GM12878 (cell line): ENCODE results near the gene MFSD6. TPM values are rescaled to one million over a fixed set of nuclear protein-coding genes. Genes with fewer than 3 reads are reported as not detected.
"Not testable (repeated sequence)": the region's sequence is repeated elsewhere in the genome, so short reads cannot be mapped to it uniquely, and the experiment has no call there.

Experiments used
- ATAC-seq: fragments of 200-7000 bp; cut with Tn5 transposase; 3 replicates; pipeline ENCODE4 v1.9.1; 2020; ENCODE audit warnings: mild to moderate bottlenecking, moderate library complexity
- BruUV-seq: library from RNA; stranded (reverse); fragments of 400-500 nt; replicated peaks from 2 replicates; lab custom pipeline; 2021; lab: Mats Ljungman, UMichigan
- CTCF ChIA-PET: fragments of 300-600 bp; sonication (Branson Sonifier 250); formaldehyde crosslinking; extraction: SDS; loops from one replicate; lab custom pipeline; 2021; ENCODE audit warnings: inconsistent platforms; lab: Yijun Ruan, JAX
- POLR2A ChIA-PET: fragments of 350-600 bp; formaldehyde crosslinking; extraction: SDS; loops from one replicate; lab custom pipeline; 2021; ENCODE audit warnings: inconsistent platforms; lab: Charles Lee
- RAD21 ChIA-PET: fragments of 300-600 bp; sonication (Branson Sonifier 250); formaldehyde crosslinking; loops from one replicate; lab custom pipeline; 2023; ENCODE audit warnings: antibody characterized with exemption; ENCODE audit not compliant: unreplicated experiment; lab: Charles Lee
- SMC1A ChIA-PET: fragments of 300-600 bp; sonication (Branson Sonifier 250); formaldehyde crosslinking; loops from one replicate; lab custom pipeline; 2023; ENCODE audit not compliant: unreplicated experiment, uncharacterized antibody; lab: Charles Lee
- DNase-seq: peaks from one replicate; pipeline ENCODE4 v3.0.0-alpha.2; 2011; ENCODE audit warnings: low read depth, low spot score
- FAIRE-seq: peaks from 3 replicates; lab custom pipeline; 2011; peaks lifted over from hg19 to GRCh38; lab: Jason Lieb, UNC
- H2AFZ ChIP-seq: 2 replicates; pipeline ENCODE4 v1.6.0; 2011; ENCODE audit warnings: low read depth, low read length, control low read depth; ENCODE audit not compliant: control insufficient read depth
- H3K27ac ChIP-seq: 2 replicates; pipeline ENCODE4 v1.5.1; 2011; ENCODE audit warnings: control low read depth; ENCODE audit not compliant: control insufficient read depth, insufficient read depth
- H3K27me3 ChIP-seq, 2 experiments: replicated peaks in 1 of 2; 2 replicates each; pipeline versions ENCODE4 v1.6.0 to v1.6.1; 2011; ENCODE audit warnings: low read length in 1 of 2; ENCODE audit not compliant: control insufficient read depth in 2 of 2, insufficient read depth in 2 of 2
- H3K36me3 ChIP-seq, 2 experiments: 2 replicates each; pipeline ENCODE4 v1.5.1; 2011; ENCODE audit warnings: low read length in 1 of 2; ENCODE audit not compliant: control insufficient read depth in 2 of 2, insufficient read depth in 2 of 2
- H3K4me1 ChIP-seq: 2 replicates; pipeline ENCODE4 v1.6.1; 2011; ENCODE audit warnings: mild to moderate bottlenecking, low read length, moderate library complexity, mixed read lengths; ENCODE audit not compliant: control insufficient read depth, insufficient read depth
- H3K4me2 ChIP-seq: 2 replicates; pipeline ENCODE4 v1.6.0; 2011; ENCODE audit warnings: control low read depth; ENCODE audit not compliant: control insufficient read depth, insufficient read depth
- H3K4me3 ChIP-seq: fragments of 200-600 bp; sonication (generic); 2 replicates; pipeline ENCODE4 v1.5.1; 2016
- H3K79me2 ChIP-seq: 2 replicates; pipeline ENCODE4 v1.6.0; 2011; ENCODE audit warnings: low read length; ENCODE audit not compliant: control insufficient read depth, insufficient read depth
- H3K9ac ChIP-seq: 2 replicates; pipeline ENCODE4 v1.8.0; 2011; ENCODE audit warnings: low read length, control low read depth, mixed read lengths; ENCODE audit not compliant: control insufficient read depth, insufficient read depth
- H3K9me3 ChIP-seq: replicated peaks from 3 replicates; pipeline ENCODE4 v1.5.1; 2011; ENCODE audit warnings: mild to moderate bottlenecking, low read length; ENCODE audit not compliant: control insufficient read depth, insufficient read depth
- H4K20me1 ChIP-seq: 2 replicates; pipeline ENCODE4 v1.6.0; 2011; ENCODE audit not compliant: control insufficient read depth, insufficient read depth
- LARP7 ChIP-seq: fragments of 450-650 bp; IDR thresholded peaks from 2 replicates; pipeline ENCODE4 v1.6.1; 2017; ENCODE audit warnings: mild to moderate bottlenecking
- POU2F2 ChIP-seq: IDR thresholded peaks from 3 replicates; pipeline ENCODE4 v1.6.1; 2011; ENCODE audit warnings: low read depth, mild to moderate bottlenecking, low read length, borderline replicate concordance
- WGBS: methylation state at CpG from one replicate; pipeline ENCODE4 v1.1.6; 2016; ENCODE audit warnings: low lambda C conversion rate; ENCODE audit not compliant: insufficient replicate concordance, insufficient coverage; ENCODE audit errors: missing lambda C conversion rate; 5-methylcytosine and 5-hydroxymethylcytosine counted together
- in situ Hi-C: fragments of 300-500 bp; cut with MboI; formaldehyde crosslinking; loops from 9 replicates; pipeline ENCODE4 v1.14.3; 2018; ENCODE audit warnings: mixed read lengths
- intact Hi-C: fragments of 100-400 bp; cut with micrococcal nuclease; formaldehyde crosslinking; loops from one replicate; pipeline ENCODE4 v1.14.2; 2022; ENCODE audit not compliant: unreplicated experiment
- polyA plus RNA-seq, 11 experiments: library from polyadenylated mRNA; depleted of rRNA in 4 of 11; unstranded in 6 of 11; stranded (reverse) in 5 of 11; fragments of >200 nt; fragmentation: Nextera tagmentation in 4 of 11; fragmentation: Illumina TruSeq in 1 of 11; extraction: Ambion mirVana in 4 of 11; extraction: Trizol in 1 of 11; gene quantifications; 1 replicate in 1 of 11; 2 replicates in 10 of 11; pipeline versions ENCODE4 v1.2.1 to v1.2.3, GENCODE V29; 2011 to 2016; ENCODE audit warnings: inconsistent platforms in 2 of 11, missing spikeins in 2 of 11, low read depth in 1 of 11
- total RNA-seq, 4 experiments: library from RNA; depleted of rRNA in 3 of 4; stranded (reverse); fragments of >200 nt in 3 of 4; fragmentation: Illumina TruSeq in 1 of 4; extraction: Trizol in 1 of 4; gene quantifications; 2 replicates each; pipeline versions ENCODE4 v1.2.1 to v1.2.3, GENCODE V29; 2013 to 2021
- TF ChIP-seq, protein P1 (sequence below): fragments of 450-650 bp; IDR thresholded peaks from 2 replicates; pipeline ENCODE4 v1.6.1; 2017; ENCODE audit warnings: borderline replicate concordance

The MFSD6 gene
- total and polyA plus RNA-seq, 10 of the 15 experiments (the other 5 are each of a cell fraction or from before 2014, with no cell fraction given): 6.7 to 42.6 (median 24.2) TPM

DNA sequence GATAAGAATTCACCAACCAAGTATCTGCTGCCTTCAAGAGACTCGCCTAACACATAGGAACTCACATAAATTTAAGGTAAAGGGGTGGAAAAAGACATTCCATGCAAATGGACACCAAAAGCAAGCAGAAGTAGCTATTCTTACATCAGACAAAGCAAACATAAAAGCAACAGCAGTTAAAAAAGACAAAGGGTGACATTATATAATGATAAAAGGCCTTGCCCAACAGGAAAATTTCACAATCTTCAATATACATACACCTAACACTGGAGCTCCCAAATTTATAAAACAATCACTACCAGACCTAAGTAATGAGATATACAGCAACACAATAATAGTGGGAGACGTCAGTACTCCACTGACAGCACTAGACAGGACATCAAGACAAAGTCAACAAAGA is 84.9 kb downstream of the MFSD6 start:
- H3K27ac ChIP-seq: no peak overlapping the region
- H3K79me2 ChIP-seq: no peaks in the 10 kb centered on the region
- H3K4me3 ChIP-seq: no peak overlapping the region
- ChIA-PET POLR2A (no interaction called here), SMC1A (no interaction called here), CTCF (interaction anchor here (1.6 kb wide), 1 partner anchor 13 kb away, joined by 3 read pairs; no protein-coding TSS in a partner anchor), RAD21 (no interaction called here)
- FAIRE-seq: no peak
- ATAC-seq: no peak
- peaks cover 0 to 14% of the 10 kb centered on the region in 2 experiments; a peak in 2 of 4 replicates for H3K36me3 ChIP-seq
- H2AFZ ChIP-seq: no peak overlapping the region
- no peaks in the 10 kb centered on the region for H4K20me1 ChIP-seq
- no peaks in the 10 kb centered on the region for H3K4me1 ChIP-seq
- no peaks in the 10 kb centered on the region for H3K9me3 ChIP-seq
- BruUV-seq: no TSS peak
- WGBS: 47% methylated on average over 2 of the region's 2 CpGs
- intact Hi-C loops: no loop called here
- H3K27me3 ChIP-seq: no peaks in the 10 kb centered on the region
- in situ Hi-C loops: no loop called here
- H3K4me2 ChIP-seq: no peak overlapping the region
- TF ChIP-seq, protein P1, sequence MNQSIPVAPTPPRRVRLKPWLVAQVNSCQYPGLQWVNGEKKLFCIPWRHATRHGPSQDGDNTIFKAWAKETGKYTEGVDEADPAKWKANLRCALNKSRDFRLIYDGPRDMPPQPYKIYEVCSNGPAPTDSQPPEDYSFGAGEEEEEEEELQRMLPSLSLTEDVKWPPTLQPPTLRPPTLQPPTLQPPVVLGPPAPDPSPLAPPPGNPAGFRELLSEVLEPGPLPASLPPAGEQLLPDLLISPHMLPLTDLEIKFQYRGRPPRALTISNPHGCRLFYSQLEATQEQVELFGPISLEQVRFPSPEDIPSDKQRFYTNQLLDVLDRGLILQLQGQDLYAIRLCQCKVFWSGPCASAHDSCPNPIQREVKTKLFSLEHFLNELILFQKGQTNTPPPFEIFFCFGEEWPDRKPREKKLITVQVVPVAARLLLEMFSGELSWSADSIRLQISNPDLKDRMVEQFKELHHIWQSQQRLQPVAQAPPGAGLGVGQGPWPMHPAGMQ: no peak
- TF ChIP-seq POU2F2: no peak
- no peak for TF ChIP-seq LARP7
- no peak for DNase-seq
- H3K9ac ChIP-seq: no peak overlapping the region

DNA sequence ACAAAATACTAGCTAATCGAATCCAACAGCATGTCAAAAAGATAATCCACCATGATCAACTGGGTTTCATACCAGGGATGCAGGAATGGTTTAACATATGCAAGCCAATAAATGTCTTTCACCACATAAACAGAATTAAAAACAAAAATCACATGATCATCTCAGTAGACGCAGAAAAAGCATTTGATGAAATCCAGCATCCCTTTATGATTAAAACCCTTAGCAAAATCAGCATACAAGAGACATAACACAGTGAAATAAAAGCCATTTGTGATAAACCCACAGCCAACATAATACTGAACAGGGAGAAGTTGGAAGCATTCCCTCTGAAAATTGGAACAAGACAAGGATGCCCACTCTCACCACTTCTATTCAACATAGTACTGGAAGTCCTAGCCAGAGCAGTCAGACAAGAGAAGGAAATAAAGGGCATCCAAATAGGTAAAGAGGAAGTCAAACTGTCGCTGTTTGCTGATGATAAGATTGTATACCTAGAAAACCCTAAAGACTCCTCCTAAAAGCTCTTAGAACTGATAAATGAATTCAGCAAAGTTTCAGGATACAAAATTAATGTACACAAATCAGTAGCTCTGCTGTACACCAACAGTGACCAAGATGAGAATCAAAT is 86.6 kb downstream of the MFSD6 start:
- H3K9me3 ChIP-seq, H3K4me3 ChIP-seq, H3K27me3 ChIP-seq, H3K4me1 ChIP-seq, intact Hi-C loops, H3K27ac ChIP-seq, H3K4me2 ChIP-seq, in situ Hi-C loops, H3K9ac ChIP-seq, H4K20me1 ChIP-seq, POLR2A ChIA-PET, DNase-seq, H3K79me2 ChIP-seq, FAIRE-seq, CTCF ChIA-PET, H2AFZ ChIP-seq, H3K36me3 ChIP-seq, ATAC-seq, BruUV-seq: not testable (repeated sequence)
- ChIA-PET RAD21 (interaction anchor here (1.0 kb wide), 1 partner anchor 14 kb away, joined by 3 read pairs; no protein-coding TSS in a partner anchor), SMC1A (interaction anchor here (0.8 to 1.1 kb wide), 2 partner anchors 287 to 320 kb away, joined by 3 read pairs; no protein-coding TSS in a partner anchor)
- 94% methylated on average over 3 of the region's 3 CpGs for WGBS
